GM06990 (cell line): ENCODE results near the gene FAM120A.
A peak's percentile ranks its signal among the peaks of the same experiment; 100 is the strongest.

ENCODE experiments used
- DNase-seq: peaks from one replicate; pipeline ENCODE4 v3.0.0-alpha.2; 2011; ENCODE audit not compliant: insufficient read length; ENCODE audit errors: extremely low read depth
- H3K27me3 ChIP-seq: replicated peaks from 2 replicates; pipeline ENCODE4 v1.6.0; 2011; ENCODE audit warnings: low read length; ENCODE audit not compliant: control insufficient read depth, insufficient read depth
- H3K36me3 ChIP-seq: 2 replicates; pipeline ENCODE4 v1.5.1; 2011; ENCODE audit warnings: low read length; ENCODE audit not compliant: control insufficient read depth, insufficient read depth
- H3K4me3 ChIP-seq: replicated peaks from 2 replicates; pipeline ENCODE4 v1.5.1; 2011; ENCODE audit warnings: low read depth, mild to moderate bottlenecking, control low read depth, low read length
- CTCF ChIP-seq: IDR thresholded peaks from 2 replicates; pipeline ENCODE4 v1.5.1; 2011; ENCODE audit warnings: low read length, control low read depth, mild to moderate bottlenecking, inconsistent platforms; ENCODE audit not compliant: insufficient read depth, poor library complexity, severe bottlenecking

FAM120A gene

GRCh38 chr9:93589688-93590087, 138.2 kb downstream of the FAM120A start:
- TF ChIP-seq CTCF, result no peak
- Histone ChIP-seq H3K4me3 (no peak overlapping the region), H3K36me3 (no peaks in the 10 kb centered on the region), H3K27me3 (no peaks in the 10 kb centered on the region)
- DNase-seq, result no peak

- no peak for TF ChIP-seq CTCF
- no peaks in the 10 kb centered on the region for H3K36me3 ChIP-seq
- H3K4me3 ChIP-seq, result no peak overlapping the region
- DNase-seq, result no peak
- no peaks in the 10 kb centered on the region for H3K27me3 ChIP-seq
Observed at GRCh38 chr9:93590609-93591234, 139.2 kb downstream of the FAM120A start.

- no peaks in the 10 kb centered on the region for H3K27me3 ChIP-seq
- H3K36me3 ChIP-seq, result no peaks in the 10 kb centered on the region
- TF ChIP-seq CTCF, result no peak
- no peak overlapping the region for H3K4me3 ChIP-seq
- DNase-seq, result no peak
Observed at GRCh38 chr9:93591301-93592007, 140.0 kb downstream of the FAM120A start.

GRCh38 chr9:93592008-93592642, 140.6 kb downstream of the FAM120A start:
- no peak for DNase-seq
- H3K4me3 ChIP-seq, result no peak overlapping the region
- no peak for TF ChIP-seq CTCF

GRCh38 chr9:93592643-93593021, 141.1 kb downstream of the FAM120A start:
- Histone ChIP-seq H3K27me3 (no peaks in the 10 kb centered on the region), H3K36me3 (no peaks in the 10 kb centered on the region), H3K4me3 (no peak overlapping the region)
- no peak for DNase-seq
- peak; percentile 1 for TF ChIP-seq CTCF

More at GRCh38 chr9:93592008-93592642, 140.6 kb downstream of the FAM120A start:
- Histone ChIP-seq H3K27me3 (no peaks in the 10 kb centered on the region), H3K36me3 (no peaks in the 10 kb centered on the region)
